NB4 (cell line): Measurements from ENCODE around the gene PARD3.

Experiments used
- DNase-seq: peaks from one replicate; pipeline ENCODE4 v3.0.0; 2010; ENCODE audit warnings: low read depth
- H3K4me3 ChIP-seq: one replicate; pipeline ENCODE4 v1.5.1; 2011; ENCODE audit warnings: mild to moderate bottlenecking, low read depth, low read length, moderate library complexity
- CTCF ChIP-seq: IDR thresholded peaks from one replicate; pipeline ENCODE4 v1.5.1; 2012; ENCODE audit warnings: low read depth, low read length
- MAX ChIP-seq: IDR thresholded peaks from 2 replicates; pipeline ENCODE4 v1.6.1; 2011; ENCODE audit warnings: low read depth, low read length
- MYC ChIP-seq: IDR thresholded peaks from 2 replicates; pipeline ENCODE4 v1.6.1; 2011; ENCODE audit warnings: low read depth, low read length
- POLR2A ChIP-seq: IDR thresholded peaks from 2 replicates; pipeline ENCODE4 v1.6.1; 2011; ENCODE audit warnings: mild to moderate bottlenecking; ENCODE audit not compliant: insufficient read length; ENCODE audit errors: extremely low read depth

Gene PARD3

GRCh38 chr10:34161777-34162370 lies 653.2 kb downstream of the PARD3 start:
- no peak overlapping the region for H3K4me3 ChIP-seq
- TF ChIP-seq POLR2A, result no peak
- TF ChIP-seq CTCF, result no peak
- no peak for TF ChIP-seq MYC
- no peak for TF ChIP-seq MAX
- no peak for DNase-seq

GRCh38 chr10:34160595-34160994 lies 654.5 kb downstream of the PARD3 start:
- no peak for TF ChIP-seq POLR2A
- no peak for TF ChIP-seq MAX
- no peak for TF ChIP-seq MYC
- no peak for TF ChIP-seq CTCF
- DNase-seq, result no peak
- H3K4me3 ChIP-seq, result no peak overlapping the region

- TF ChIP-seq MYC (no peak), MAX (no peak), POLR2A (no peak), CTCF (no peak)
- no peak overlapping the region for H3K4me3 ChIP-seq
- no peak for DNase-seq
Measured at GRCh38 chr10:34157501-34157900, 657.6 kb downstream of the PARD3 start.

- TF ChIP-seq POLR2A, result no peak
- no peak for TF ChIP-seq MAX
- no peak for TF ChIP-seq CTCF
- TF ChIP-seq MYC, result no peak
- DNase-seq, result no peak
- H3K4me3 ChIP-seq, result no peak overlapping the region
Measured at GRCh38 chr10:34156781-34157425, 658.2 kb downstream of the PARD3 start.

- no peak for DNase-seq
- no peak overlapping the region for H3K4me3 ChIP-seq
- TF ChIP-seq POLR2A, result no peak
- no peak for TF ChIP-seq CTCF
- TF ChIP-seq MYC, result no peak
- TF ChIP-seq MAX, result no peak
Measured at GRCh38 chr10:34155812-34156211, 659.3 kb downstream of the PARD3 start.
